GM18498 (cell line): Measurements from ENCODE around the gene ARMC10.
"Not testable (repeated sequence)": the region's sequence is repeated elsewhere in the genome, so short reads cannot be mapped to it uniquely, and the experiment has no call there.

Experiments
- ATAC-seq: cut with Tn5 transposase; IDR thresholded peaks from one replicate; pipeline ENCODE4 v1.9.1; 2021; ENCODE audit warnings: mild to moderate bottlenecking, moderate library complexity; ENCODE audit not compliant: unreplicated experiment

Gene ARMC10

DNA sequence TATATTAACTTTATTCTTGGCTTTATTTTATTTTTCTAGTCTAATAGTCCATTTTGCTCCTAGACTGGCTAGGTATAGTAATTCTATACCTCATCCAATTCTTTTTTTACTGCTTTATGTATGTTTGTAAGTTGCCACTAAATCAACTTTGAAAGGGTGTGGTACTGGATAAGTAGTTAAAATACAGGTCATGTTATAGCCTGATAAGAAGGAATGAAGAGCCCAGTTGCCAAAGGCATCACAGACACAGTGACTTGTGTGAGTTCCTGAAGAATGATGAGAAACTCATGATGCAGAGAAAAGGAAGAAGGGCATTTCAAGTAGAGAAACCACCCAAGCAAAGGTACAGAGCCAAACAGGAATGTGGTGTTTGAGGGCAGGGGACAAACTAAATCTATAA is 46.7 kb downstream of the ARMC10 start:
- no peak for ATAC-seq

DNA sequence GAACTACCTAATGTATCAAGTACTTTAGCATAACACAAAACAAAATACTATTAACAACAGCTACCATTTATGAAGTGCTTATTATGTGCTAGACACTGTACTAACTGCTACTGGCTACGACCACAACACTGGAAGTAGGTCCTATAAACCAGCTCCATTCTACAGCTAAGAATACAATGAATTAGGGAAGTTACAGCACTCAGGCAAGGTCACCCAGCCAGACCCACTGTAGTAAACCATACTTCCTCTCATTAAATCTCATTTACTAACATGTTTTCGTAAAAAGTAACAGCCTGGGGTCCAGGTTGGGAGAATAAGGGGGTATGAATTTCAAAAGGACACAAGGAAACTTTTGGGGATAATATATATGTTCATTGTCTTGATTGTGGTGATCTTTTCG is 48.6 kb downstream of the ARMC10 start:
- no peak for ATAC-seq

DNA sequence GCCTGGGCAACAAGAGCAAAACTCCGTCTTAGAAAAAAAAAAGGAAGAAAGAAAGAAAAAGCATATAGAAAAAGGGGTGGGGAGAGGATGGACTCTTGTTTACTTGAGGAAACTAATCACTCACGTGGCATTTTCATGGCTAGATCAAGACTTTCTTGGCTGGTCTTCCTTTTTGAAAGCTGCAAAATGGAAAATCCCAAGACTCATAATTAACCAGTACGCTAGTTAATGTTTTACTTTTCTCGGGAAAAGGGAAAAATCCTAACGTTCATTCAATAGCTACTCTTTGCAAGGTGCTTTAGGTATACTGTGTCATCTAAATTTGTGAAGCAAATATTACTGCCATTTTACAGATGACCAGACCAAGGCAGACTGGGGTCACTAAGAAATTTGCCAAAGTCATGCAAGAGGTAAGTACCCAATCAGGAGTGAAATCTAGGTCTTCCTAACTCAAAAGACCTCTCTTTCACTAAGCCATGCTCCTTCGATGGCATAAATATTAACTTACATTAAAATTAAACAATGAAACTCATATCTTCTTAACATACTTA is 49.6 kb downstream of the ARMC10 start:
- no peak for ATAC-seq

GRCh38 chr7:103127006-103127405 is 52.1 kb downstream of the ARMC10 start:
- ATAC-seq = no peak

- no peak for ATAC-seq
These were observed 55.0 kb downstream of the ARMC10 start for GRCh38 chr7:103129702-103130549.

GRCh38 chr7:103130901-103131624 is 56.1 kb downstream of the ARMC10 start:
- no peak for ATAC-seq

- ATAC-seq = no peak
These were observed 58.2 kb downstream of the ARMC10 start for GRCh38 chr7:103132995-103133688.

- no peak for ATAC-seq
These were observed 60.1 kb downstream of the ARMC10 start for GRCh38 chr7:103134836-103135554.

DNA sequence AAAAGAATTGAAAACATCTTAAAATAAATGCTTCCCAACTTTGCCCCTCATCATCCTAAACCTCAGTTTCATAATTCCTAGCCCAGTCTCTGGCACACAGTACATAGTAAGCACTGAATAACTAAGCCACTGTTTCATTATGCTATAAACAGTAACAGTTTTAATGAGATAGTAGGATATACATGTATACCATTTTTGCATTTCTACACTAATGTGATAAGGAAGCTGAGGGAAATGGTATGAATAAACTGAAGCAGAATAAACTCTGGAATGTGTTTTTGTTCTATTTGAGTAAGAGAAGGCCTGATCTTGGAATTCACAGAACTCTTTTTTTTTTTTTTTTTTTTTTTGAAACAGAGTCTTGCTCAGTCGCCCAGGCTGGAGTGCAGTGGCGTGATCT is 65.1 kb downstream of the ARMC10 start:
- no peak for ATAC-seq

- ATAC-seq = no peak
These were observed 65.7 kb downstream of the ARMC10 start for GRCh38 chr7:103140685-103141084.

DNA sequence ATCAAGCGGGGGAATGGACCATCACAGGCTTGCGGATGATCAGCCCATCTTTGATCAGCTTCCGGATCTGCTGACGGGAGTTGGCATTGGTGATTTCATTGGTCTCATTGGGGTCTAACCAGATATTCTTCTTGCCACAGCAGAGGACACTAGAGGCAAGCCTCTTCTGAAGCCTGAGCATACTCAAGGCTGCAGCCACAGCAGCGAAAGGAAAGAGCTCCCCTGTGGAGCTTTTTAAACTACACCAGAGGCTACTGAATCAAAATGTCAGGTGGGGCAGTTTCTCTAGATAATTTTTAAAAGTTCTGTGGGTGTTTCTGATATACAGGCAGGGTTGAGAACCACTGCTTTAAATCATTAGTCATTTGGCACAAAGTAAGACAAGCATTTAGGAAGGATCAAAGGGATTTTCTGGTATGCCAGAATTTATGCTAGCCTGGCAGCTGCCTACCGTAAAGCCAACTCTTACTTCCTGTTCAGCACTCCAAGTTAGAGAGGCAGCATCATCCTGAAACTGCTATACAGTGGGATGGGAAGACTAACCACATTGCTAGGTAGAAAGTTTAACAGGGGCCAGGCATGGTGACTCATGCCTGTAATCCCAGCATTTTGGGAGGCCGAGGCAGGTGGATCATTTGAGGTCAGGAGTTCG is 66.9 kb downstream of the ARMC10 start:
- no peak for ATAC-seq

DNA sequence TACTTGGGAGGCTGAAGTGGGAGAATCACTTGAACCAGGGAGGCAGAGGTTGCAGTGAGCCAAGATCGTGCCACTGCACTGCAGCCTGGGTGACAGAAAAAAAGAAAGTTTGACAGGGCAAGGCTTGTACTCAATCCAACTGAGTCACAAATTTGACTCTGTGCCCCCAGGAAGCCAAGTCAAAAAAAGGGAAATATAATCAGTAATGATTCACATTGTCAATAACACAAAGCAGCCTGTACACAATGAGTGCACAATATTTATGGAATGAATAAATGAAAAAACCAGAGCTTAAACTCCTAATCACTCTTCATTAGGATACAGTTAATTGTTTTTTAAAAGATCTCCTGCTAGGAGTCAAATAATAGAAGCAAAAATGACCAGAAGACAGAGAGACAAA is 67.6 kb downstream of the ARMC10 start:
- no peak for ATAC-seq

- ATAC-seq = no peak
These were observed 68.9 kb downstream of the ARMC10 start for GRCh38 chr7:103143868-103144267.

GRCh38 chr7:103144754-103145153 is 69.8 kb downstream of the ARMC10 start:
- not testable (repeated sequence) for ATAC-seq

GRCh38 chr7:103148131-103148993 is 73.4 kb downstream of the ARMC10 start:
- ATAC-seq = no peak
